Measurements from ENCODE around the gene CYP8B1.

The CYP8B1 gene

GRCh38 chr3:42875325-42876151 is at the start of gene CYP8B1:
TSS of gene CYP8B1 (minus strand) at chr3:42875879. CDS start at chr3:42875816, 63 bp downstream.
- DNase-seq, result no peak

GRCh38 chr3:42923606-42924005 is 47.9 kb upstream of the CYP8B1 start:
- no peak for DNase-seq

GRCh38 chr3:42914771-42915515 is 39.3 kb upstream of the CYP8B1 start:
- no peak for DNase-seq

GRCh38 chr3:42911551-42911950 is 35.9 kb upstream of the CYP8B1 start:
- no peak for DNase-seq

GRCh38 chr3:42908675-42909074 is 33.0 kb upstream of the CYP8B1 start:
- DNase-seq, result no peak

GRCh38 chr3:42906848-42907183 is 31.1 kb upstream of the CYP8B1 start:
- DNase-seq, result no peak

- DNase-seq, result peak; percentile 2
These were observed 30.6 kb upstream of the CYP8B1 start, which contains the start of gene ZNF662 for GRCh38 chr3:42906070-42906847. TSS of gene ZNF662 (plus strand) at chr3:42906142. CDS start at chr3:42908115, 1,973 bp downstream.

- DNase-seq, result no peak
These were observed 30.0 kb upstream of the CYP8B1 start for GRCh38 chr3:42905740-42906069.

- DNase-seq, result no peak
These were observed 28.4 kb upstream of the CYP8B1 start for GRCh38 chr3:42904076-42904475.

GRCh38 chr3:42902257-42902656 is 26.6 kb upstream of the CYP8B1 start:
- no peak for DNase-seq

- DNase-seq, result no peak
These were observed 25.4 kb upstream of the CYP8B1 start for GRCh38 chr3:42901073-42901415.

- no peak for DNase-seq
These were observed 24.8 kb upstream of the CYP8B1 start for GRCh38 chr3:42900226-42901072.

- no peak for DNase-seq
These were observed 23.4 kb upstream of the CYP8B1 start for GRCh38 chr3:42898896-42899675.

- DNase-seq, result no peak
These were observed 19.8 kb upstream of the CYP8B1 start for GRCh38 chr3:42895580-42895868.

GRCh38 chr3:42894698-42895579 is 19.3 kb upstream of the CYP8B1 start:
- no peak for DNase-seq

- DNase-seq, result no peak
These were observed 17.1 kb upstream of the CYP8B1 start for GRCh38 chr3:42892807-42893206.

- DNase-seq, result no peak
These were observed 16.5 kb upstream of the CYP8B1 start for GRCh38 chr3:42892169-42892568.

- no peak for DNase-seq
These were observed 15.4 kb upstream of the CYP8B1 start for GRCh38 chr3:42891042-42891441.

- no peak for DNase-seq
These were observed 11.4 kb upstream of the CYP8B1 start for GRCh38 chr3:42887084-42887483.

- DNase-seq, result no peak
These were observed 10.7 kb upstream of the CYP8B1 start for GRCh38 chr3:42886294-42886822.

GRCh38 chr3:42884324-42884723 is 8.6 kb upstream of the CYP8B1 start:
- no peak for DNase-seq
